IPS-11a (cell line): ENCODE results near the gene CD109.
"Not testable (repeated sequence)": the region's sequence is repeated elsewhere in the genome, so short reads cannot be mapped to it uniquely, and the experiment has no call there.

Source experiments
- H3K4me3 ChIP-seq: one replicate; pipeline ENCODE4 v1.5.1; 2013; ENCODE audit warnings: low read depth, low read length, control low read depth

CD109 gene

DNA sequence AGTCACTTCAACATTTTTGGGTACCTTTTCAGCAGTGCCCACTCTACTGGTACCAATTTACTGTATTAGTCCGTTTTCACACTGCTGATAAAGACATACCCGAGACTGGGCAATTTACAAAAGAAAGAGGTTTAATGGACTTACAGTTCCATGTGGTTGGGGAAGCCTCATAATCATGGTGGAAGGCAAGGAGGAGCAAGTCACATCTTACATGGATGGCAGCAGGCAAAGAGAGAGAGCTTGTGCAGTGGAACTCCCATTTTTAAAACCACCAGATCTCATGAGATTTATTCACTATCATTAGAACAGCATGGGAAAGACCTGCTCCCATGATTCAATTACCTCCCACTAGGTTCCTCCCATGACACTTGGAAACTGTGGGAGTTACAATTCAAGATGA is 12.4 kb upstream of the CD109 start:
- not testable (repeated sequence) for H3K4me3 ChIP-seq

DNA sequence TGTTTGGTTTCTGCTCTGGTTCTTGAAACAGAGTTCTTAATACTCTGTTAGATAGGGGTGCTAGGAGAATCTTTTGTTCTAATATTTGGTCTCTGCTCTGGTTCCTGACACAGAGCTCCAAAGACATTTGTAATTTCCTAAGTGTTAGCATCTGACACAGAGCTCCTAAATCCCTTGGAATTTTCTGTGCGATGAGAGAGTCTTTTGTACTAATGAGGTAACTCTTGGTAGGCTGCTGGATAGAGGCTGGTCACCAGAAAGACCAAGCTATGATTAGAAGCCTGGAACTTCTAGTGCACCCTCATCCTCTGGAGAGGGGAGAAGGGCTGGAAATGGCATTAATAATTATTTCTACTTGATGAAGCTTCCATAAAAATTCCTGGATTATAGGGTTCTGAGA is 7.7 kb upstream of the CD109 start:
- no peak overlapping the region for H3K4me3 ChIP-seq

DNA sequence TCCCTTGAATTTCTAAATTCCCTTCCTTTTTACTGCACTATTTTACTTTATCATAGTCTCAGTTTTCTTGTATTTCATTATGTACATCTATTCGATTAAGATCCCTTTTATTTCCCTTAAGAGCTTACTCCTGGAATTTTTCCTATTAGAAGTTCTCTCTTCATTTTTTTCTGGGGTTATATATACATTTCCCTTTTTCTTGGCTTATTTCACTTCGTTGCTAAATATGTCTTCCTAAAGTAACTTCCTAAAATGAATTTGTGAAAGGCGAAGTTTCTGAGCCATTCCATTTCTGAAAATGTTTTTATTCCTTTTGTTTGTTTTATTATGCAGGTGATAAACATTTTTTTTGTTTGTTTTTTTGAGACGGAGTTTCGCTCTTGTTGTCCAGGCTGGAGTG is 5.9 kb upstream of the CD109 start:
- no peak overlapping the region for H3K4me3 ChIP-seq

DNA sequence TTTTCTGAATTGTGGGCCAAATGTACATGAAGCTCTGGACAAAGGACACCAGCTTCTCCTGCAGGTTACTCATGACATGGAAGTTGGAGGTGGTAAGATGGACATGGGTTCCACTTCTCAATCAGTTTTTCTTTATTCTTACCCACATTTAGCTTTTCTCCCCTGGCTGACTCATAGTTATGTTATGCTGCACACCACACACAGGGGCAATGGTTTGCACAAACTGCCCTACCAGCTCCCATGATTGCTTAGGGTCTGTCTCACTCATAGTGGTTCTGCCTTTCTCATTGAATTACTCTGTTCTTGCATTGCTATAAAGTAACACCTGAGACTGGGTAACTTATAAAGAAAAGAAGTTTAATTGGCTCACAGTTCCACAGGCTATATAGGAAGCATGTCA is 4.5 kb upstream of the CD109 start:
- H3K4me3 ChIP-seq = no peak overlapping the region

DNA sequence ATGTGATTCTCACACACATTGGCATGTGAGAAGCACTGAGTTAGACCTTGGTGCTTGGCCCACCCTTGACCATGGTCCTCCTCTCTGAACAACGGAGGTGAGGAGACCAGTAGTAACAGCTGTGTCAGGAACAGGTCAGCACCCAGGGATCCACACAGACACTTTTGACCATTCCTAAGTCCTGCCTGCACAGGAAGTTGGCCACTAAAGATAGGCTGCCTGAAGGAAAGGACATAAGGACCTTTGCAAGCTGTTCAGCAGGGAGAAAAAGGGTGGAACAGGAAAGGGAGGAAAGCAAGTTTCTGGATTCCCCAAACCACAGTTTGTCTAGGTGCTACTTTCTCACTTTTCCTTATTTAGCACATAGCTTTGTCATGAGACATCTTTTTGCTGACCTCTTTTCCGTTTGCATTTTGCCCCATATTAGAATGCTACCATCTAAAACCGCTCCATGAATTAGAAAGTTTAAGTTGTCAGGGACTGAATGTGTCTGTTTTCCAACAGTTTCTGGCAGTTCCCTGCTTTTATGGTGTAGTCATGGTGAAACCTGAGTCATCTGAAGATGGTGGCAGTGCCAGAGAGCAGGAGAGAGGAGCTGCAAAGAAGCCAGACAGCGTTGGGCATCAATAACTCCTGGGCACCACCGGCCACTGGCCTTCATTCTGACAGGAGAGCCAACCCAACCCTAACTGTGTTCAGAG is 1.1 kb upstream of the CD109 start:
- no peak overlapping the region for H3K4me3 ChIP-seq

DNA sequence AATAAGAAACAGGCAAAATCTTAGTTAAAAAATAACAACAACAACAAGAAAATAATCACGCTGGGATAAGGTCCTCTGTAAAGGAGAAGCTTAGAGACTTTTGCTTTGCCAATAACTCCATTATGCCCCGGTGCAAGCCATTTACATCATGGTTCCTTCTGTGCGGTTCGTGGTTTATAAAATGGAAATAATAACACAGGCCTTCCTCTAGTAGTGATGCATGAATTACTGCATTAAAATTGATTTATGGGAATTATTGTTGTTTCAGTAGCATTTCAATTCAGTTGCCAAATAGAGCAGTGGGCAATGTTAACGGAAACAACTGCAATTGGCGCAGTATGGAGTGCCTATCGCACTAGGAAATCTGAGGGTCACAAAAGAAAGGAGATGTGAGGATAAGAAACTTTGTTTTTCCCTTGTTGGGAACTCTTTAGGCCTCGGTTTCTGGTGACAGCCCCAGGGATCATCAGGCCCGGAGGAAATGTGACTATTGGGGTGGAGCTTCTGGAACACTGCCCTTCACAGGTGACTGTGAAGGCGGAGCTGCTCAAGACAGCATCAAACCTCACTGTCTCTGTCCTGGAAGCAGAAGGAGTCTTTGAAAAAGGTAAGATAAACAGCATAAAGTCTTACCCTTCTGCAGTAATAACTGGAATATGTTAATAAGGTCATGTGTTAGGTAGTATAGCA is 1.1 kb downstream of the CD109 start:
- no peak overlapping the region for H3K4me3 ChIP-seq

DNA sequence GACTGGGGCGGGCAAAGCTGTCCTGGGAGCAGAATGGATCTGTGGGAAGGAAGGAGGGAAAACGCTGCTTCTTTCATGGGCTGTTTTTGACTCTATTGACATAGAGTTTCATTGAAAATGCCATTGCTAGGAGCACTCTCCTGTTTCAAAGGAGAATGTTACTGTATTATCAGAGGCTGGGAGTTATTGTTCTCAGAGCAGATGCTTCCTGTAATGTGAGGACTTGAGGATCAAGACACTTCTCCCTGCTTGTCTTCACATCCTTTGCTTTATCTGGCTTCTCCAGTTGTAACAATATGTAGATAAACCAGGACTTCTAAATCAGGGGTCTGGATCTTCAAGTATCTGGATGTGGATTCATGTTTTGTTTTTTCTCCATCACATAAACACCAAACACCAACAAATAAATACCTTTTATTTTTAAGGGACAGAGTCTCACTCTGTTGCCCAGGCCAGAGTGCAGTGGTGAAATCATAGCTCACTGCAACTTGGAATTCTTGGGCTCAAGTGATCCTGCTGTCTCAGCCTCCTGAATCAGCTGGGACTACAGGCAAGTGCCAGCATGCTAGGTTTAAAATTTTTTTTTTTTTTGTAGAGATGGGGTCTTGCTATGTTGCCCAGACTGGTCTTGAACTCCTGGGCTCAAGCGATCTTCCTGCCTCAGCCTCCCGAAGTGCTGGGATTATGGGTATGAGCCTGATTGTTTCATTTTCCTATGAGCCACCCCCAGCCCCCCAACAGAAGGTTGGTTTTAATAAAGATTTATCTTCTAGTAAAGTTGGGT is 3.9 kb downstream of the CD109 start:
- H3K4me3 ChIP-seq = no peak overlapping the region

DNA sequence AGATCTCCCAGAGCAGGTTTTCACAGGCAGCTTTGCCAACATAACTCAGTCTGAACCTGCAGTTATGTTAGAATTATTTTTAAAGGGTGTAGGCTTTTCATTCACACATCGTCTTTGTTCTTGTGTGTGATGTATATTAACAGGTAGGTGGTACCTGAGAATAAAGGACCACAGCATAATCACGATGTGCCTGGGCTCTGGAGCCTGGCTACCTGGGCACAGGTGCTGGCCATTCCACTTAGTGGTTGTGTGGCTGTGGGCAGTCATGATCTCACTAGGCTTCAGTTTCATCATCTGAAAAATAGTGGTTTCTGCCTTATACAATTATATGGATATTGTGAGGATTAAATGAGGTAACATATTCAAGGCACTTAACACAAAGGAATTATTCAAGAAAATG is 6.4 kb downstream of the CD109 start:
- no peak overlapping the region for H3K4me3 ChIP-seq

DNA sequence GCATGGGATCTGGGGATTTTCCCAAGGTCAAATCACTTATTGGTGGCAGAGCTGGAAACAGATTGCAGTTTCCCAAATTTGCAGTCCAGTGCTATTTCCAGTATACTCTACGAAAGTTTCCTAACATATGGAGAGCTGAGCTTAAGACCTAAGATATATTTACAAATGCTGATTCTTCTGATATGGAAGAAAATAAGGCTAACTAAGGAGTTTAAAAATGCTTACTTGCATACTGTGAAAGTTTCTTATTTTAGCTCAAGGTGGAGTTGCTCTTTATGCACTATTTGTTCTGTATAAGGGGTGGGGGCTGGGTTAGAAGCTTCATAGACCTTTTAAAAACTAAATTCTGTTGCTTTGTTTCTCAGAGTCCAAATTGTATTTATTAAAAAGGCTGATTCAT is 7.5 kb downstream of the CD109 start:
- no peak overlapping the region for H3K4me3 ChIP-seq

DNA sequence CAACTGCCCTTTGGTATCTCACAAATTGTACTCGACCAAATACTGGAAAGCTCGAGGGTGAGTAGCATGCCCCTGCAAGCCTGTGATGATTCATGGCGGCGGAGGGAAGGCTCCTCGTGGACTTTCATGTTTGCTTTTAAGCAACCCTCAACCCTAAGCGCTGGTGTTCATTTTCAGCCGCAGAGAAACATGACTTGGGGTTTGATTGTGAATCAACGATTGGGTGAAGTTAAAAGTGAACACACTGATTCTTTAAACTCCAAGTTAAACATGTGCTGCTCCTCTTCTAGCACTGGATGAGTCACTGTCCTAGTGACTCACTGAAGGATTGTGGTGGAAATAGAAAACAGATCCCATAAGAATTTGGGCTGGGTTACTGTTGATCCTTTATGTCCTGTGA is 8.3 kb downstream of the CD109 start:
- no peak overlapping the region for H3K4me3 ChIP-seq

DNA sequence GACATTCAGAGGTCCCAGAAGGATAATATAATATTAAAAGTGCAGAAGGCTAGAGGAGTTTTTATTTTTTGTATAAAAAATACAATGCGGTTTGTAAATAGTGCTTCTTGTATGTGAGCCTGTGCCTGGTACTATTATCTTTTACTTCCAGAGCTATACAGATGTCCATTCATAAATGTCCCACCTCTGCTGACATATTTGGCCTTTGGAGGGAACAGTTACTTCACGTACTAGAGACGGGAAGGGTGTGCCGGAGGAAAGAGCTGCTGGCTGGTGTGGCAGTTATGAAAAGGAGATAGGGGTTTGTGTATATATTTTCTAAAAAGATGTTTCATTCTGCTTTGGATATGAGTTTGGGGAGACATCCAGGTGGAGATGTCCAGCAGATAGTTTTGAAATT is 8.8 kb downstream of the CD109 start:
- no peak overlapping the region for H3K4me3 ChIP-seq

DNA sequence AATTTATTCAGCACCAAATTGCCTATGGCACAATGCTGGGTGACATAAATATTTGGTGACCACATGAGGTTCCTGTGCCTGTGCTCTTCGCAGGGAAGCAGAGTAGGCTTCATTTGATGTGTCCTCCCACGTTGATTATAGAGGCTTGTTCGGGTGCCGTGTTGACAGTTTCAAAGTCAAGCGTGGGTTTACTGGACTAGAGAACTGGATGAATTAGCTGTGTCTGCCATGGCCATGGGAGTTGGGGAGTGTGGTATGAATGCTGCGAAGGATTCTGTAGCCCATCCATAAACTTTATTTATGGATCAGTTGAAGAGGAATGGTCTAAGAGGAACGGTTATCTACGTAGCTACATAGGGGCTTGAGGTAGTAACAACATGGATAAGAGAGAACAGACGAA is 11.0 kb downstream of the CD109 start:
- no peak overlapping the region for H3K4me3 ChIP-seq

DNA sequence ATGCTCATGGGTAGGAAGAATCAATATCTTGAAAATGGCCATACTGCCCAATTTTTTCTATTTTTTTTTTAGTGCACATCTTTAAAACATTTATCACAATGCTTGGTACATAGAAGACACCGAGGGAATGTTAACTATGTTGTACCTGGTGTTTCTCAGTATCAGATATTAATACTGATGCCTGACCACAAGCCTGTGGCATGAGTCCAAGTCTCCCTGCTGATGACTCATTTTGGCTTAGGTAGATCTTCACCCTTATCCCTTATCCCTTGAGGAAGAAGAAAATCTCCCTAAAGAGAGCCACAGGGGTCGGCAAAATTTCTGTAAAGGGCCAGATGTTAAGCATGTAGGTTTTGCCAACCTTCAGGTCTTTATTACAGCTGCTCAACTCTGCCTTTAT is 14.5 kb downstream of the CD109 start:
- no peak overlapping the region for H3K4me3 ChIP-seq

DNA sequence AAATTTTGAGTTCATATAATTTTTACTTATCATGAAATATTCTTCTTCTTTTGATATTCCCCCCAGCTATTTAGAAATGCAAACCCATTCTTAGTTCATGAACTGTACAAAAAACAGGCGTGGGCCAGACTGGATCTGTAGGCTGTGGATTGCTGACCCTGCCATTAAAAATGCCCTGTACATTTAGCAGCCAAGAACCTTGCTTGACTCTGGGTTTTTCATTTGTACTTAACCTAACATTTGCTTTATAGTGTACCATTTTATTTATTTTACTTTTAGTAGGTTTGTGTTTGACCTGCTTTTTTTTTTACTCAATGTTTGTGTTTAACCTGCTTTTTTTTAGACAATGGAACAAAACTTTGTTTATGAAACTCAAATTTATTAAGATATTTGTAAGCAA is 14.9 kb downstream of the CD109 start:
- no peak overlapping the region for H3K4me3 ChIP-seq

DNA sequence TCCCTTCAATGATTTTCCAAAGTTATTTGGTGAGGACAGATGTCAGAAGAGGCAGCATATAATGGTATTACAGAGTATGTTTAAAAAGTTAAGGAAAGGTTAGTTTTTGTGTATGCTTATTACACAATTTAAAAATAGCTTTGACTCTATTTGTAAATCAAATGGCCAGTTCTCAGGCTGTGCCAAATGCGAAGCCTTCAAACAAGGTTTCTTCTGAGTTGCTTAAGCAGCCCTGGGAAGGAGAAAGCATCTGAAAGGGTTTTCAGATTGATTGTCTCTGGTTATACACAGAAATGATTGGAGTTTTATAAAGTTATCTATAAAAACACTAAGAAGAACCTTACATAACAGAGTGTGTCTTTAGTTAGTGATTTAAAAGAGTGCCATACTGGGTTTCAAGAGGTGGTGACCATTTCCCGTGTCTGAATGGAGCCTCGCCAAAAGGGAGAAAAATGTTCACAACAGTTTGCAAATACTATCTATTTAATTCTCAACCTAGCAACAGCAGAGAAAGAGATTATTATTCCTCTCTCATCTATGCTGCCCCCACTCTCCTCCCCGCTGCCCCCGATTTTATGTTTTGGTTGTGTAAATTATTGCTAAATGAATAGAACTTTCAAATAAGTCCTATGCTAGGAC is 16.7 kb downstream of the CD109 start:
- no peak overlapping the region for H3K4me3 ChIP-seq

DNA sequence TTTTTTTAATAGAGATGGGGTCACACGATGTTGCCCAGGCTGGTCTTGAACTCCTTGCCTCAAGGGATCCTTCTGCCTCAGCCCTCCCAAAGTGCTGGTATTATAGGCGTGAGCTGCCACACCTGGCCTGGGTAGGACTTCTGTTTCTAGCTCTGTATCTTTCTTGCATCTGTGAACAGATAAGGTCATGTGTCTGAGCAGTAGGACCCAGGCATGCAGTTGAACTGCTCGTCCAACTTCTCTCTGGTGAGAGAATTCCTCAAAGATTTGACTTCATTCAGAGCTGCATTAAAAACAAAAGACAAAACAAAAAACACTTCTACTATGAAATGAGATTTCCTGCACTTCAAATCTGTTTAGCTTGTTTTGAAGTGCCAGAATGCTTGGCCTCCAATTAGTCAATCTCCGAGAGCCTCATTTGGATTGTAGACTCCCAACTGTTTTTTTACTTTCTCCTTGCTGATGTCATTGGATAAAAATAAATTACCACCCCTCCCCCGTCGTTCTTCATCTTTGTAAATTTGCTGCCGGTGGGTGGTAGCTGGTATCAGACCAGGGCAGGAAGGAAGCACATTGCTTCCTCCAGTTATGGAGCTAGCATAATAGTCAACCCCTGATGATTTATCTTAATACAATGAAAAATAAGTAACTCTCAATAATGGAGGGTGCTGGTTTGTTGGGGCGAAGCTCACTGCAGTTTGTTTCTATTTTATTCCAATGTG is 17.6 kb downstream of the CD109 start:
- no peak overlapping the region for H3K4me3 ChIP-seq

DNA sequence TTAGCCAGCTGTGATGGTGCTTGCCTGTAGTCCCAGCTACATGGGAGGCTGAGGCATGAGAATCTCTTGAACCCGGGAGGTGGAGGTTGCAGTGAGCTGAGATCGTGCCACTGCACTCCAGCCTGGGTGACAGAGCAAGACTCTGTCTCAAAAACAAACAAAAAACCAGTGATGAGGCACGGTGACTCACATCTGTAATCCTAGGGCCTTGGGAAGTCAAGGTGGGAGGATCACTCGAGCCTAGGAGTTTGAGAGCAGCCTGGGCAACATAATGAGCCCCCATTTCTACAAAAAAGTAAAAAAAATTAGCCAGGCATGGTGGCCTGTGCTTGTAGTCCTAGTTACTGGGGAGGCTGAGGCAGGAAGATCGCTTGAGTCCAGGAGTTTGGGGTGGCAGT is 19.1 kb downstream of the CD109 start:
- not testable (repeated sequence) for H3K4me3 ChIP-seq

DNA sequence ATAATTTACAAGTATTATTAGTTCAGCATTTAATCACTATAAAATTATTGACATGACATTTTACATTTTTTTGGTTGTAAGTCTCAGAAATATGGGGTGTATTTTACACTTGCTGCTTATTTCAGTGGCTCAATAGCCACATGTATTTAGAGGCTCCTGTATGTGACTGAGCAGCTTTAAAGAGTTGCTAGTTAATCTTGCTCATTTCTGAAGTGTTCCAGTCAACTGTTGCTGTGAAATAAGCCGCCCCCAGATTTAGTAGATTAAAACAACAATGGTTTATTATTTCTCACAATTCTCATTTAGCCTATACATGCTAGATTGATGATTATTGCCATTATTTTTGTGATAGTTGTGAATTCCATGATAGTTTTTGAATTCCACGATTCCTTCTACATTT is 23.0 kb downstream of the CD109 start:
- no peak overlapping the region for H3K4me3 ChIP-seq

DNA sequence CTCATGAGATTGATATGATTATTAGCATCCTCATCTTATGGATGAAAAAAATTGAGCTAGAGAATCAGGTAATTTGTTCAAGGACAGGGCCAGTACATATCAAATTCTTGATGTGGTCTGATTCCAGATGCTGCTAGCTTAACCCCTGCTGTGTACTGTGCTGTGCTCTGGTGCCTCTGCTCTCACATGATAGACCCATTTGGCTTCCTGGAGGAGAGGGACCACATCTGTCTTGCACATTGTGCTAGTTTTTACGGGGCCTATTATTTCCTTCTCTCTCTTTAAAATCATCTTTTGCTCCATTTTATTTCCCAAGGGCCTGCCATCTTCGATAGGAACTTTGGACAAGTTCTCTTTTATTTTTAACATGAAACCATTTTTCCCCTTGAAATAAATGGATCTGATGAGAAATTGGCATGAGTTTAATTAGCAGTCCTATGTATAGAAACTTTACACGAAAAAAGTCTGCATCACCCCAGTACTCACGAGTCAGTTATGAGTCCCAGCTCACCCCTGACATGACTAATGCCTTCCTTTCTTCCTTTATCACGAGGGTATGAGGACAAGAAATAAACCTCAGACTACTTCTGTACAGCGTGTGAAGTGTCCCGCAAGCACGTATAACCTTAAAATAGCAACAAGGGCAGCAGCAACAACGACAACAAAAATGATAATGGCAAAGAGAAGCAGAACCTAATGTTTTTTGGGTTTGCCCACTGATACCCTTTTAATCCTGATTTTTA is 26.5 kb downstream of the CD109 start:
- no peak overlapping the region for H3K4me3 ChIP-seq

DNA sequence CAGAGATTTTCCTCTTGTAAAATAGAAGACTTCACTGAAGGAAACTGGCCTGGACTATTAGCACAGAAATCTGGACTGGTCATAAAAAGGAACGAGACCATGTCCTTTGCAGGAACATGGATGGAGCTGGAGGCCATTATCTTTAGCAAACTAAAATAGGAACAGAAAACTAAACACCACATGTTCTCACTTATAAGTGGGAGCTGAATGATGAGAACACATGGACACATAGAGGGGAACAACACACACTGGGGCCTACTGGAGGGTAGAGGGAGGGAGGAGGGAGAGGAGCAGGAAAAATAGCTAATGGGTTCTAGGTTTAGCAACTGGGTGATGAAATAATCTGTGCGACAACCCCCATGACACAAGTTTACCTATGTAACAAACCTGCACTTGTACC is 27.5 kb downstream of the CD109 start:
- not testable (repeated sequence) for H3K4me3 ChIP-seq
